Tongue (tissue), 2 donors: ENCODE measurements around the gene TBP. TPM values are rescaled to one million over a fixed set of nuclear protein-coding genes. Genes with fewer than 3 reads are reported as not detected.

Source experiments
- DNase-seq: peaks from one replicate; pipeline ENCODE4 v3.0.0-alpha.2; 2015
- total RNA-seq: library from RNA; depleted of rRNA; stranded (reverse); fragments of >200 nt; gene quantifications from one replicate; pipeline ENCODE4 v1.2.3, GENCODE V29; 2014

The TBP gene
- total RNA-seq, 1 donor from 2014 or later = 13.0 TPM

DNA sequence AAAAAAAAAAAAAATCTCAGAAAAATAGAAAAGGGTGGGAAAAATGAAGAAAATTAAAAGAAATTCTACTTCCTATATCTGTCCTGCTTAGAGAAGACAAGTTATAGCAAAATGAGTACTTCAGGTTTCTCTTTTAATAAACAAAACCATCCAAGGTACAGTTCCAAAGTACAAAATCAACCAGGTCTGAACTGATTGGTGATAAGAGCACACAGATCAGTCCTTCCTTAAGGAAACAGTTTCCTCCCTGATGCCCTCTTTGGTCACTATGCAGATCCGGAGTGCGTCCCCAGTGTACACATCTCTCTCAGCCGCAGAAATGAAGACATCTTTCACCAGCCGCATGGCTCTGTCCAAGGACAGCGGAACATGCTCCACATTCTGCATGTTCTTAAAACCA lies 19.2 kb upstream of the TBP start:
- no peak for DNase-seq

DNA sequence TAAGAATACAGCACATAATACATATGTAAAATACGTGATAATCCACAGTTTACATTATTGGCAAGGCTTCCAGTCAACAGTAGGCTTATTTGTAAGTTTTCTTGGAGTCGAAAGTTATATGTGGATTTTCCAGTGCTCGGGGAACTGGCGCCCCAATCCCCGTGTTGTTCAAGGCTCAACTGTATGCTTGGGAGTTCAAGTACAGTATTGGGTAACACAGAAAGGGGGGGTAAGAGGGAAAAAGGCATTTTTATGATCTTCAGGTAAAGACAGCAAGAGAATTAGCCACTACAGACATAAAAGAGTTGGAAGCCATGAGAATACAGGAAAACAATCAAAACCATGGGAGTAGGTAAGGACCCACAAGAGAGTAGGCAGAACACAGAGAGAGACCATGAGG lies 17.5 kb upstream of the TBP start:
- no peak for DNase-seq

- no peak for DNase-seq
These were observed 16.8 kb upstream of the TBP start for GRCh38 chr6:170537329-170537728.

DNA sequence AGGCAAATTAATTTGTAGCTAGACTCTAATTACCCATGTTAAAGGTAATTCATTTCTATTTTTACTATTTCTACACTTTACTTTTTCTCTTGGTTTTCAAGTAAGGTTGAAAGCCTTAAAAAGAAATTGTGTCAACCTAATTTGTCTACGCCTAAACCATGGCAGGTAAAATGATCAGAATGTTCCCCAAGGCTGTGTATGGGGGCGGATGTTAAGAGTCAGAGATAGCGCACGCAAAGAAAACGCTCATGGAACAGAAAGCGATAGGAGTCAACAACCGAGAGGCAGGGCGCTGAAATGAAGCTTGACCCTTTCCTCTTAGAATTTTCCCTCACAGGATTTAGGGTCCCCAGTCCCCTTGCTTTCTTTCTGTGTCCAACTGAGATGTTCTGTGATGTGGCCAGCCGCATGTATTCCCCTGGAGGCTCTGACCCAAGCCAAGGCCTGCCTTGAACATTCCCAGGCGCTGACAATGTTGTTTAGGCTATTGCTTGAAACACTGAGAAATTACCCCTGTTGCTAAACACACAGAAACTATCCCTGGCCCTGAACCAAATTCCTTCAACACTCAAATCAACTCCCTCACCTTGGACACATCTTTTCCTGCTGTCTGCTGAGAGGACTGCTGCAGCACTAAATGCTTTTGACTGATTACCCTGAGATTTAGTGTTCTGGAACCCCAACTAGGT lies 12.0 kb upstream of the TBP start:
- no peak for DNase-seq

DNA sequence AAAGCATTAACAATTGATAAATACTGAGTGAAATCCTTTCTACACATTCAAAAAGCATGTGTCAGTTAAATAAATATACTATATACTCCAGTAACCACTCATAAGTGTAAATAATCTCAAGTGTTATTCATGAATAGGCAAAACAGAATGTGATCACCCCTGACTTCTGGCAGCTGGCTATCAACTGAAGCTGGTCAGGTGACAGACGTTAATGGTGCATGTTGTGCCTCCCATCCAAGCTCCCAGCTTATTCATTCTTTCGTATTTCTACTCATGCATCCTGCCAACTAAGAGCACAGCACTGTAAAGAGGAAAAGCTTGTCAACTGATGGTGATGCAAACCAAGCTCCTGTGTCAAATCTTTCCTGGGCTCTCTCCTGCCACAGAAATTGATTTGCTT lies 8.8 kb upstream of the TBP start:
- no peak for DNase-seq

DNA sequence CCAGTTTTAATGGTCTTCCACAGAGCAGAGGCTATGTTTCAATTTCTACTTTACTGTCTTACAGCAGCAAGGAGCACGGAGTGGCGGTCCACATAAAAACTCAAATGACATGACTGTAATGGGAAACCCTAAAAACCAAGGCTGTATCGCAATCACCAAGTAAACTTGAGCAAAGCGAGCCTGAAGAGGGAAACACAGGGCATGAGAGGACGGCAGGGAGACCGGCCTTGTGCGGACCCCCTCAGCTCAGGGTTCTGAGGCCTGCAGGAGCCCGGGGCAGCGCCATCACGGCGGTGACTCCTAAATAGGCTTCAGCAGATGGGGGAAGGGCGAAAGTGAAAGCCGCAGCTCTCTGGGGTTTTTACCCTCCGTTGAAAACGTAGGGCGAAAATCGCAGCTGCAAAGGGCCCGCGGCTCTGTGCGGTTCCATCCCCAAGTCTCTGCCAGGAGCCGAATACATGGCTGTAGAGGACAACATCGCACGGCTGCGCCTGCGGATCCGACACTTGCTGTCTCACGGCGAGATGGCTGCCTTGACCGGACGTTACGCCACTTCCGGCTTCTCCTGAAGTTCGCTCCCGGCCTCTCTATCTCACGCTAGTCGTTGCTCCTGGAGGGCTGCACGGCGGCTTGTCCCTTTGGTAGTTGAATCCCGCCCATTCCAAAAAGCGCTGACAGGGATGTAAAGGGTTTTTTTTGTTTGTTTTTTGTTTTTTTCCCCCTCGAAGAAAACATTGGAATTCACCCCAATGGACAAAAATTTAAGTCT lies 1.2 kb upstream of the TBP start, which contains the start of gene PSMB1:
PSMB1 (minus strand) TSS at position 543 of the 769 bp plus-strand sequence; CDS start at position 478, 65 bp downstream.
- peak; percentile 98 for DNase-seq

DNA sequence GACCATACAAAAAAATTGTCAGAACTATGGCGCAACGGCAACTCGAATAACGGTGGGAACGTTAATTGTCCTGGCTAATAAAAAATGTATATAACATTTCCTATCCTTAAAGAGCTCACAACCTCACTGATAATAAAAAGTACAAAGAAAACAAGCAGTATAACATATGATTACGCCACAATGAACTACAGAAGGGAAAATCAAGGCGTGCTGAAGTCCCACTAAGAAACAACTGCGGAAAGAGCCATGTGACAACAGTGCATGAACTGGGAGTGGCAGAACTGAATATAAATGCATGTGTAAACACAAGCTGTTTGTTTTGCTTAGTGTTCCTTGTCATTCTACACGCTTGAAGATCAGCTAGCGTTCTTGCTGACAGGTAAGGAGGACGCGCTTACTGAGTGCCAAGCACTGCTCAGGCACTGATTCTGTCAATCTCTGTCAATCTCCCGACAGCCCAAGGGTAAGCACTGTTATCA lies 596 bp upstream of the TBP start:
- DNase-seq = peak; percentile 79

DNA sequence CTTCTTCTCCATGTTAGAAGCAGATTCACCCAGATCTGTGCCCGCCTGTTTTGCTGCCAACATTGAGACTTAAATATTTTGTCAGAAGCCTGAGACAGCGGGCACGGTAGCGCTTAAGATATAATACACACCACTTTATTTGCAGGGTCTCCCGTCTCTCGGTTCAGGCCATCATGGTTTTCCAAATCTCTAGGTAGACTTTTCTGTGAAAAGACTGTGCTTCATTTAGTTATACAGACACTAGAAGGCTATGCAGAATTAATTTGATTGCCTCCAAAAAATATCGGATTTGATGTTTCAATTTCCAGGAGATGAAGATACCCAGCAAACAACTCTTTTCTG lies 598 bp downstream of the TBP start:
- DNase-seq = no peak

DNA sequence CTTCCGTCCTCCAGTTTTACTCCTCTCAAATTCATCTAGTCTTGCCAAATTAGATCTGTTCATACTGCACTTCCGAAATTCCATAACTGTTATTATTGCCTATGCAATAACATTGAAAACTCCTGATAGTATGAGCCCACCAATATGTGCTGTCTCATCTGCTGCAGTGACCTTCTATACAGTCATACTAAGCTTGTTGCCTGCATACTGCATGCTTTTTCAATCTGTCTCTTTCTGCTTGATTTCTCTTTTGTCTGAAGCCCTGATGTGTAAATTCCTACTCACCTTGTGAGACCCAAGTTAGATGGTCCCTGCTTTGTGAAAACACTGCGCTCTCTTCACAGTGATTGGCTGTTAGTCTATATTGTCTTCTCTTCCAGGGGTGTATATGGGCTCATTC lies 1.1 kb downstream of the TBP start:
- DNase-seq = no peak

GRCh38 chr6:170561555-170561954 lies 7.4 kb downstream of the TBP start:
- DNase-seq = no peak

- DNase-seq = no peak
These were observed 10.9 kb downstream of the TBP start for GRCh38 chr6:170564936-170565530.

DNA sequence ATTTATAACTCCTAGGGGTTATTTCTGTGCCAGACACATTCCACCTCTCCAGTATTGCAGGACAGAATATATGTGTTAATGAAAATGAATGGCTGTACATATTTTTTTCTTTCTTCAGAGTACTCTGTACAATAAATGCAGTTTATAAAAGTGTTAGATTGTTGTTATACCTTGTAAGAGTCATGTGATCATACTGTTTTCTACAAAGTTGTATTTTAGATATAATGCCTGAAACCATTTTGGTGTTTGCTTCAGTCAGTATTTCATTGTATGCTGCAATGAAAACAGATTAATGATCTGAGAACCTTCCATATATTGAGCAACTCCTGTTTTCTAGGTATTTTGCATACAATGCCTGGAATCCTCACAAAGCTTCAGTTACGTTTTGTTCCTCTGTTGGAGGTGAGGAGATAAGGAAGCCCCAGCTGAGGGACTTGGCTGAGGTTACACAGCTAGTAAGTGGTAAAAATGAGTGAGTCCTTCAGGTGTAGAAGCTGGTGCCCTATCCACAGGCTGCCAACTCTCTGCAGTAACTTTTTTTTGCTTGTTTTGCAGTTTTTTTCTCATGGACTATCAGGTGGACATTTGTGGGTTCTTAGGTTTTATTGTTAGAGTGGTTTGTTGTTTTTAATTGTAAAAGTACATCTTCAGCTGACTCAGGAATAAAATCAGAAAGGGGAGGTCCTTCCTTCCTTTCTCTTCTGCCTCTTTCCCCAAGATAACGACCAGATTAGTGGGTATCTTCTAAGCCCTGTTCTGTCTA lies 18.7 kb downstream of the TBP start:
- DNase-seq = no peak

- no peak for DNase-seq
These were observed 21.1 kb downstream of the TBP start for GRCh38 chr6:170575250-170575649.

- no peak for DNase-seq
These were observed 24.7 kb downstream of the TBP start for GRCh38 chr6:170578909-170579308.

DNA sequence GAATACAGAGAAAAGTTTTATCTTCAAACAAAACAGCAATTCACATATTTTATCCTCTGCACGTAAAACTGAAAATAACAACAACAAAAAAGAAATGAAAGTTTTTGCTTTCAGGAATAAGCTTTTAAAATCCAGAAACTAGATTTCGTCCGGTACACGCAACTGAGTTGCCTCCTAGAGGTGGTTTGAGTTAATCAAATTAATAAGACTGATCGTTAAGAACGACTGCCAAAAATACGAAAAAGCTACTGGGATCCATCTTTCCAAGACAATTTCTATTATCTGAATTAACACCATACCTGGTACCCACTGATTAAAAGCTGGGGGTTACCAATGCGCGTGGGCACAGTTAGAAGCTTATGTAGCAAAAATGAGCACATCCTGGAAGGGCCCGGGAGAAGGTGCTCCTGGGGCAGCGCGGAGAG lies 29.6 kb downstream of the TBP start:
- DNase-seq = no peak

- DNase-seq = peak; percentile 95
These were observed 30.2 kb downstream of the TBP start, which contains the start of gene PDCD2 for GRCh38 chr6:170584181-170584953. Gene PDCD2 (minus strand): TSS chr6:170584637. CDS start chr6:170584581, 56 bp downstream.

DNA sequence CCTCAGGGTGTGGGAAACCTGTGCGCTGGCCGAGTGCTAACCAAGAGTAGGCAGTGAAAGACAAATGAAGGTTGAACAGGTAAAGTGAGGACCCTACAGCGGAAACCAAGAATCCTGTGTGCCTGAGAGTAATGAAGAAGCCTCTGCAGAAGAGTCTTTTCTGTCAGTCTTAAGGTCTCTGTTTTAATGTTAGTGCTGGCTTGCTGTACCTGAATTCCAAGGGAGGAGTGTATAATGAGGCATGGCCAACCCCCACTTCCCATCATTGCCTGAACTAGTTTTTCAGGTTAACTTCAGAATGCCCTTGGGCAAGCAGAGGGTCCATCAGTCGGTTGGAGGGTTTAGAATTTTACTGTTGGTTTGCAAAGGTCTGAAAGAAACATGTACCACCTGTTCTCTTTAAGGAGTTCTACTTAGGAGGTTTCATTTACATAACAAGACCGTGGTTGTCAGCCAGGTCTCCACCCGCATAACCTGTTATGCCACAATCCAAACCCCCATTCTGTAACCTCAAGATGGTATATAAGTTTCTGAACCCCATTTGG lies 30.9 kb downstream of the TBP start:
- peak; percentile 43 for DNase-seq

- no peak for DNase-seq
These were observed 36.6 kb downstream of the TBP start for GRCh38 chr6:170590725-170591124.

DNA sequence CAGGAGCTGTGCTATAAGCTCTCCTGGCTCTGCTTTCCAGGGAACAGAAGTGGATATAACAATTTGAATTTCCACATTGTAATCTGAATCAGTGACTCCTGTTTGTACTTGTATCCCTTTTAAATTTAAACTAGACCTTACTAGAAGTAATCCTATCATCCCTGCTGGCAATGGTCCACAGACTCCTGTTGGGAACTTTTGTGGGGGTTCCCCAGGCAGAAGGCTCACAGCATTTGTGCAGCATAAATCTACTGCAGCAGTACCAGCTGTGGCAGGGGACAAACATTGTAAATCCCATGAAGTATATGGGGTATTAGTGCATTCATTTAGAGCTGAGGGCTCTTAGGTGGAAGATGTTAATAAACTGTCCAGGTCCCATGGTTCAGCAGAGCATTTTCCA lies 42.3 kb downstream of the TBP start:
- peak; percentile 29 for DNase-seq

- no peak for DNase-seq
These were observed 43.1 kb downstream of the TBP start for GRCh38 chr6:170597278-170597677.

- DNase-seq = no peak
These were observed 51.5 kb downstream of the TBP start for GRCh38 chr6:170605574-170606259.
